Sigmoid colon (tissue), 7 donors: ENCODE measurements around the gene DNAH5. TPM values are rescaled to one million over a fixed set of nuclear protein-coding genes. Genes with fewer than 3 reads are reported as not detected.

Experiments
- DNase-seq: peaks from one replicate; pipeline ENCODE4 v3.0.0-alpha.2; 2019
- H3K27ac ChIP-seq, 4 donors: fragments of 200-600 bp; sonication (generic); one replicate each; pipeline ENCODE4 v1.5.1; 2016 to 2019; ENCODE audit warnings: mild to moderate bottlenecking in 1 of 4
- H3K27me3 ChIP-seq, 3 donors: fragments of 200-600 bp; sonication (generic); one replicate each; pipeline ENCODE4 v1.5.1; 2019; ENCODE audit warnings: mild to moderate bottlenecking in 1 of 3
- H3K36me3 ChIP-seq, 4 donors: fragments of 200-600 bp; sonication (generic); one replicate each; pipeline ENCODE4 v1.5.1; 2016 to 2019
- H3K4me1 ChIP-seq, 4 donors: fragments of 200-600 bp; sonication (generic); one replicate each; pipeline ENCODE4 v1.5.1; 2017 to 2019
- H3K4me3 ChIP-seq, 4 donors: fragments of 200-600 bp; sonication (generic); one replicate each; pipeline ENCODE4 v1.5.1; 2017 to 2019; ENCODE audit warnings: mild to moderate bottlenecking in 2 of 4, moderate library complexity in 1 of 4
- H3K9me3 ChIP-seq, 4 donors: fragments of 200-600 bp in 3 of 4; sonication (generic) in 3 of 4; one replicate each; pipeline versions ENCODE4 v1.5.1 to v1.6.1; 2013 to 2019
- CTCF ChIP-seq, 4 experiments: fragments of 450-650 bp in 3 of 4; fragments of 200-600 bp in 1 of 4; IDR thresholded peaks; one replicate each; pipeline ENCODE4 v1.5.1; 2016 to 2019; ENCODE audit warnings: antibody characterized with exemption in 4 of 4, mild to moderate bottlenecking in 3 of 4, moderate library complexity in 2 of 4
- EP300 ChIP-seq, 4 donors: sonication (generic); formaldehyde crosslinking; IDR thresholded peaks; one replicate each; pipeline ENCODE4 v1.6.1; 2017; ENCODE audit warnings: antibody characterized with exemption in 4 of 4
- POLR2A ChIP-seq, 2 donors: fragments of 450-650 bp; IDR thresholded peaks; one replicate each; pipeline ENCODE4 v1.6.1; 2016; ENCODE audit warnings: antibody characterized with exemption in 2 of 2, mild to moderate bottlenecking in 2 of 2, moderate library complexity in 2 of 2
- POLR2AphosphoS5 ChIP-seq, 4 donors: sonication (generic); formaldehyde crosslinking; IDR thresholded peaks; one replicate each; pipeline ENCODE4 v1.6.1; 2017; ENCODE audit warnings: antibody characterized with exemption in 4 of 4
- WGBS, 2 donors: extraction: QIAGEN DNeasy Blood & Tissue Kit; methylation state at CpG; one replicate each; pipeline ENCODE4 v1.1.7; 2013; 5-methylcytosine and 5-hydroxymethylcytosine counted together
- intact Hi-C: fragments of 100-400 bp; cut with DNase I; formaldehyde crosslinking; loops from one replicate; pipeline ENCODE4 v1.15.1; 2023
- polyA plus RNA-seq, 3 donors: library from polyadenylated mRNA; stranded (reverse); fragments of 200-250 nt; gene quantifications; one replicate each; pipeline ENCODE4 v1.2.3, GENCODE V29; 2013
- total RNA-seq, 4 donors: library from RNA; depleted of rRNA; stranded (reverse); fragments of >200 nt; gene quantifications; one replicate each; pipeline ENCODE4 v1.1.0, GENCODE V29; 2016
- donor health status: healthy with polysubstance abuse.
- donor health status: Bipolar disorder and iron deficiency.
- donor health status: healthy.

Gene DNAH5
- total and polyA plus RNA-seq, 7 donors = under 0.01 to 0.41 (median 0.16) TPM; not detected in 2

- no peak for DNase-seq
- Histone ChIP-seq H3K9me3 (no peaks in the 10 kb centered on the region), H3K27ac (no peak overlapping the region), H3K36me3 (no peaks in the 10 kb centered on the region), H3K4me3 (no peak overlapping the region), H3K27me3 (no peaks in the 10 kb centered on the region), H3K4me1 (no peaks in the 10 kb centered on the region)
- TF ChIP-seq POLR2A (IDR thresholded peaks at IDR 0.05) = no peak
- no peak for TF ChIP-seq CTCF (IDR thresholded peaks at IDR 0.05)
- TF ChIP-seq EP300 (IDR thresholded peaks at IDR 0.05) = no peak
- TF ChIP-seq POLR2AphosphoS5 (IDR thresholded peaks at IDR 0.05) = no peak
- 54 to 68% methylated on average over 3 of the region's 3 CpGs for WGBS, 2 donors
- intact Hi-C loops = no loop called here
Measured at GRCh38 chr5:13833440-13833839, 111.0 kb downstream of the DNAH5 start.

- TF ChIP-seq POLR2AphosphoS5 (IDR thresholded peaks at IDR 0.05) (no peak), EP300 (IDR thresholded peaks at IDR 0.05) (no peak), POLR2A (IDR thresholded peaks at IDR 0.05) (no peak), CTCF (IDR thresholded peaks at IDR 0.05) (no peak)
Measured at GRCh38 chr5:13831351-13831750, 113.1 kb downstream of the DNAH5 start.

DNA sequence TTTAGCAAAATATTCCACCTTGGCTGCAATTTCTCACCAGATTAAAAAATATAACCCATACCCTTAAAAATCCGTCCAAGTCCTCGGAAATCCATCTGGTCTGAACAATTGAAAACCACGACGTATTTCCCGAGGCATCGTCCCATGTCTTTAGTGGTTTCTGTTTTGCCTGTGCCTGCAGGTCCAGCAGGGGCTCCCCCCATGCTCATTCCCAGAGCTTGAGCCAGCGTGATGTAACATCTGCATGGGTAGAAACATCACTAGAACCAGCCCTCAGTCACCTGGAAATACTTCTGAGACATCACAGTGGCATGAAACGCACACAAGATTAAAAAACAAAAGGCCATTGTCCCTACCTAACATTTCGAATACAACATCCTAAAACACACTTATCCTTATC lies 114.0 kb downstream of the DNAH5 start:
- no peaks in the 10 kb centered on the region for H3K4me1 ChIP-seq
- intact Hi-C loops = no loop called here
- no peaks in the 10 kb centered on the region for H3K9me3 ChIP-seq
- H3K27me3 ChIP-seq = no peaks in the 10 kb centered on the region
- TF ChIP-seq CTCF (IDR thresholded peaks at IDR 0.05) (no peak), POLR2A (IDR thresholded peaks at IDR 0.05) (no peak), EP300 (IDR thresholded peaks at IDR 0.05) (no peak), POLR2AphosphoS5 (IDR thresholded peaks at IDR 0.05) (no peak)
- WGBS, 2 donors = 67 to 76% methylated on average over 9 of the region's 9 CpGs
- H3K36me3 ChIP-seq = no peaks in the 10 kb centered on the region
- no peak overlapping the region for H3K27ac ChIP-seq
- DNase-seq = no peak
- no peak overlapping the region for H3K4me3 ChIP-seq

More at GRCh38 chr5:13831351-13831750, 113.1 kb downstream of the DNAH5 start:
- no peaks in the 10 kb centered on the region for H3K36me3 ChIP-seq
- 28 to 56% methylated on average over 3 of the region's 3 CpGs for WGBS, 2 donors
- H3K4me1 ChIP-seq = no peaks in the 10 kb centered on the region
- no peak overlapping the region for H3K27ac ChIP-seq
- intact Hi-C loops = no loop called here
- DNase-seq = no peak
- no peak overlapping the region for H3K4me3 ChIP-seq
- H3K9me3 ChIP-seq = no peaks in the 10 kb centered on the region
- no peaks in the 10 kb centered on the region for H3K27me3 ChIP-seq

- WGBS, 2 donors = 90 to 91% methylated on average over 2 of the region's 2 CpGs
Measured at GRCh38 chr5:13821366-13821765, 123.1 kb downstream of the DNAH5 start.

More at GRCh38 chr5:13821366-13821765, 123.1 kb downstream of the DNAH5 start:
- no peaks in the 10 kb centered on the region for H3K36me3 ChIP-seq
- no peaks in the 10 kb centered on the region for H3K9me3 ChIP-seq
- TF ChIP-seq EP300 (IDR thresholded peaks at IDR 0.05) (no peak), POLR2AphosphoS5 (IDR thresholded peaks at IDR 0.05) (no peak), CTCF (IDR thresholded peaks at IDR 0.05) (no peak), POLR2A (IDR thresholded peaks at IDR 0.05) (no peak)
- H3K4me3 ChIP-seq = no peak overlapping the region
- DNase-seq = no peak
- no peaks in the 10 kb centered on the region for H3K4me1 ChIP-seq
- no peak overlapping the region for H3K27ac ChIP-seq
- H3K27me3 ChIP-seq = no peaks in the 10 kb centered on the region
- intact Hi-C loops = no loop called here
